ENCODE data around the gene NKTR. TPM values are rescaled to one million over a fixed set of nuclear protein-coding genes. Genes with fewer than 3 reads are reported as not detected.

The NKTR gene
- 227 and 242 TPM in 2 replicates for polyA plus RNA-seq
- 347 and 399 TPM in 2 replicates for polyA minus RNA-seq

DNA sequence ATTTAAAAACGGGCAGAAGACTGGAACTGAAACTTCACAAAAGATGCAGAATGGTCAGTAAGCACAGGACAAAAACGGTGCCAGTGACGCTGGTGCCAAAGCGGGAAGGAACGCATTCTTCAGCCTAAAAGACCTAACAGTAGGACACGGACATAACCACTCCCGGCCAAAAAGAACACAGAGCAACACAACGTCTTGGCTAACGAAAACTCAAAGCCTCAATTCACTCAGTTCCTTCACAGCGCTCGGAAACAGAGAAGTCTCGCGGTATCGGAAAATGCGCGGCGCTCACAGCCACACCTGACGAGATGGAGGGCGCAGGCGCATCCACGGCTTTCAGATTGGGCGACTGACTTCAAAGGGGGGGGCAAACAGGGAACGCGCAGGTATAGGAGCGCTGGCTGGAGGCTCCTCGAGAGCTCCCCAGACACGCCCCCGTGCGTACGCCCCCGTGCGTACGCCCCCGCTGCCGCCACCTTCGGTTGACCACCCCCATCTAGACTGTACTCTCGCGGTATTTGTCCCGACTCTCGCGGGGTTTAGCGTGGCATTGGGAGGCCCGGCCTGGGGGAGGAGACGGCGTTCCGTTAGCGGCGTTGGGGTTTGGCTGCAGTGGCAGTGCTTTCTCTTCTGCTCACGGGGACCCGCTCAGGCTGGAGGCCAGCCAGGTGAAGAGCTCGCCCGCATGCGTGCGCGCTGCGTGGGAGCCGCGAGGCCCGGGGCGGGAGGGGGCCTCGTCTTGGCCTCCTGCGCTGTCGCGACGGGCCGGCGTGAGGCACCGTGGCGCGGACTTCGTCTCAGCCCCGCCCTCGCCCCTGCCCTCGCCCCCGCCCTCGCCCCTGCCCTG, at the start of gene NKTR:
TSS of gene NKTR (plus strand) at position 576 of the 847 bp plus-strand sequence. CDS start 321 bp downstream, outside the sequence.
- H4K20me1 ChIP-seq (ENCODE audit: insufficient read depth), result no peaks in the 10 kb centered on the region
- no peaks in the 10 kb centered on the region for H3K27me3 ChIP-seq (ENCODE audit: insufficient read depth, low read depth, low read length)
- H3K9me3 ChIP-seq (ENCODE audit: low read length), result no peaks in the 10 kb centered on the region
- peak within 1 kb of the TSS; percentile 90 for H3K9ac ChIP-seq (ENCODE audit: low read length)
- peaks cover 44% of the 10 kb centered on the region for H3K79me2 ChIP-seq (replicated peaks; ENCODE audit: insufficient read depth, low read length)
- peak within 1 kb of the TSS; percentile 86 for H2AFZ ChIP-seq (ENCODE audit: low read depth, low read length)
- H3K4me3 ChIP-seq (ENCODE audit: low read length), result peak within 1 kb of the TSS; percentile 70
- peak within 1 kb of the TSS; percentile 86 for H3K27ac ChIP-seq (ENCODE audit: low read length)
- peak within 1 kb of the TSS; percentile 72 for H3K4me2 ChIP-seq (ENCODE audit: low read length)
- TF ChIP-seq SMC3 (conservative IDR thresholded peaks at IDR 0.05; ENCODE audit: poor library complexity), result no peak
- peak; percentile 95 for TF ChIP-seq POLR2AphosphoS5 (IDR thresholded peaks at IDR 0.05)
- TF ChIP-seq, protein P1, sequence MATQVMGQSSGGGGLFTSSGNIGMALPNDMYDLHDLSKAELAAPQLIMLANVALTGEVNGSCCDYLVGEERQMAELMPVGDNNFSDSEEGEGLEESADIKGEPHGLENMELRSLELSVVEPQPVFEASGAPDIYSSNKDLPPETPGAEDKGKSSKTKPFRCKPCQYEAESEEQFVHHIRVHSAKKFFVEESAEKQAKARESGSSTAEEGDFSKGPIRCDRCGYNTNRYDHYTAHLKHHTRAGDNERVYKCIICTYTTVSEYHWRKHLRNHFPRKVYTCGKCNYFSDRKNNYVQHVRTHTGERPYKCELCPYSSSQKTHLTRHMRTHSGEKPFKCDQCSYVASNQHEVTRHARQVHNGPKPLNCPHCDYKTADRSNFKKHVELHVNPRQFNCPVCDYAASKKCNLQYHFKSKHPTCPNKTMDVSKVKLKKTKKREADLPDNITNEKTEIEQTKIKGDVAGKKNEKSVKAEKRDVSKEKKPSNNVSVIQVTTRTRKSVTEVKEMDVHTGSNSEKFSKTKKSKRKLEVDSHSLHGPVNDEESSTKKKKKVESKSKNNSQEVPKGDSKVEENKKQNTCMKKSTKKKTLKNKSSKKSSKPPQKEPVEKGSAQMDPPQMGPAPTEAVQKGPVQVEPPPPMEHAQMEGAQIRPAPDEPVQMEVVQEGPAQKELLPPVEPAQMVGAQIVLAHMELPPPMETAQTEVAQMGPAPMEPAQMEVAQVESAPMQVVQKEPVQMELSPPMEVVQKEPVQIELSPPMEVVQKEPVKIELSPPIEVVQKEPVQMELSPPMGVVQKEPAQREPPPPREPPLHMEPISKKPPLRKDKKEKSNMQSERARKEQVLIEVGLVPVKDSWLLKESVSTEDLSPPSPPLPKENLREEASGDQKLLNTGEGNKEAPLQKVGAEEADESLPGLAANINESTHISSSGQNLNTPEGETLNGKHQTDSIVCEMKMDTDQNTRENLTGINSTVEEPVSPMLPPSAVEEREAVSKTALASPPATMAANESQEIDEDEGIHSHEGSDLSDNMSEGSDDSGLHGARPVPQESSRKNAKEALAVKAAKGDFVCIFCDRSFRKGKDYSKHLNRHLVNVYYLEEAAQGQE (IDR thresholded peaks at IDR 0.05; ENCODE audit: borderline replicate concordance), result no peak
- TF ChIP-seq EZH2 (IDR thresholded peaks at IDR 0.05; ENCODE audit: borderline replicate concordance, insufficient read depth, low read length, poor library complexity, severe bottlenecking), result no peak
- TF ChIP-seq MXI1 (conservative IDR thresholded peaks at IDR 0.05; ENCODE audit: poor library complexity, severe bottlenecking), result peak; percentile 75
- TF ChIP-seq TAF1 (IDR thresholded peaks at IDR 0.05; ENCODE audit: low read depth), result peak; percentile 76
- TF ChIP-seq, protein P2, sequence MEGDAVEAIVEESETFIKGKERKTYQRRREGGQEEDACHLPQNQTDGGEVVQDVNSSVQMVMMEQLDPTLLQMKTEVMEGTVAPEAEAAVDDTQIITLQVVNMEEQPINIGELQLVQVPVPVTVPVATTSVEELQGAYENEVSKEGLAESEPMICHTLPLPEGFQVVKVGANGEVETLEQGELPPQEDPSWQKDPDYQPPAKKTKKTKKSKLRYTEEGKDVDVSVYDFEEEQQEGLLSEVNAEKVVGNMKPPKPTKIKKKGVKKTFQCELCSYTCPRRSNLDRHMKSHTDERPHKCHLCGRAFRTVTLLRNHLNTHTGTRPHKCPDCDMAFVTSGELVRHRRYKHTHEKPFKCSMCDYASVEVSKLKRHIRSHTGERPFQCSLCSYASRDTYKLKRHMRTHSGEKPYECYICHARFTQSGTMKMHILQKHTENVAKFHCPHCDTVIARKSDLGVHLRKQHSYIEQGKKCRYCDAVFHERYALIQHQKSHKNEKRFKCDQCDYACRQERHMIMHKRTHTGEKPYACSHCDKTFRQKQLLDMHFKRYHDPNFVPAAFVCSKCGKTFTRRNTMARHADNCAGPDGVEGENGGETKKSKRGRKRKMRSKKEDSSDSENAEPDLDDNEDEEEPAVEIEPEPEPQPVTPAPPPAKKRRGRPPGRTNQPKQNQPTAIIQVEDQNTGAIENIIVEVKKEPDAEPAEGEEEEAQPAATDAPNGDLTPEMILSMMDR (IDR thresholded peaks at IDR 0.05; ENCODE audit: poor library complexity, severe bottlenecking), result peak; percentile 61
- TF ChIP-seq EP300 (conservative IDR thresholded peaks at IDR 0.05; ENCODE audit: poor library complexity, severe bottlenecking), result peak; percentile 66
- TF ChIP-seq RAD21 (conservative IDR thresholded peaks at IDR 0.05), result no peak
- no peaks in the 10 kb centered on the region for H3K36me3 ChIP-seq (ENCODE audit: insufficient read depth, low read length)
- peaks cover 3% of the 10 kb centered on the region for H3F3A ChIP-seq (ENCODE audit: insufficient read depth, low read length, poor library complexity, severe bottlenecking)
- no peaks in the 10 kb centered on the region for H3K9me2 ChIP-seq (ENCODE audit: insufficient read depth, low read length)

DNA sequence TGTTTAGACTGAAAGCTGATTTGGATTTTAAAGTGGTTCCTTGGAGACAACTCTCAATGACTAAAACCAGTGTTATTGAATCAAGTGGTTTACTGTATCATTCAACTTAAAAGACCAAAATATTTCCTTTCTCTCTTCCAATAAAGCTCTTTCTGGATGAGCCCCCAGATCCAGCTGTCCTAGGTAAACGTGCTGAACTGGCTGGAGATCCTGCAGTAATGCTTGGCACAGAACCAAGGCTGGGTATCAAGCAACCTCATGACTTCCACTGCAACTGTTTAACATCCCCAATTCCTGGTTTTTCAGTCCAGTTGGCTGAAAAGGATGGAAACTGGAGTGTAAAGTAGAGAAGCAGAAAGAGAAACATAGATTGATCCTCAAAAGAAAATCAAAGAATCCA, 47.7 kb upstream of the NKTR start:
- Histone ChIP-seq H3K79me2 (replicated peaks; ENCODE audit: insufficient read depth, low read length) (no peaks in the 10 kb centered on the region), H3K9me2 (ENCODE audit: insufficient read depth, low read length) (no peaks in the 10 kb centered on the region), H3K9me3 (ENCODE audit: low read length) (no peaks in the 10 kb centered on the region), H3K27me3 (ENCODE audit: insufficient read depth, low read depth, low read length) (no peaks in the 10 kb centered on the region), H3K27ac (ENCODE audit: low read length) (no peak overlapping the region), H3K36me3 (ENCODE audit: insufficient read depth, low read length) (peaks cover 7% of the 10 kb centered on the region), H3K9ac (ENCODE audit: low read length) (no peak overlapping the region), H4K20me1 (ENCODE audit: insufficient read depth) (no peaks in the 10 kb centered on the region), H2AFZ (ENCODE audit: low read depth, low read length) (no peak overlapping the region), H3K4me2 (ENCODE audit: low read length) (no peak overlapping the region), H3K4me3 (ENCODE audit: low read length) (no peak overlapping the region), H3F3A (ENCODE audit: insufficient read depth, low read length, poor library complexity, severe bottlenecking) (no peaks in the 10 kb centered on the region)
- TF ChIP-seq, protein P2 (IDR thresholded peaks at IDR 0.05; ENCODE audit: poor library complexity, severe bottlenecking), result no peak
- TF ChIP-seq EP300 (conservative IDR thresholded peaks at IDR 0.05; ENCODE audit: poor library complexity, severe bottlenecking) (no peak), RAD21 (conservative IDR thresholded peaks at IDR 0.05) (no peak), POLR2AphosphoS5 (IDR thresholded peaks at IDR 0.05) (no peak), MXI1 (conservative IDR thresholded peaks at IDR 0.05; ENCODE audit: poor library complexity, severe bottlenecking) (no peak), TAF1 (IDR thresholded peaks at IDR 0.05; ENCODE audit: low read depth) (no peak), SMC3 (conservative IDR thresholded peaks at IDR 0.05; ENCODE audit: poor library complexity) (no peak), EZH2 (IDR thresholded peaks at IDR 0.05; ENCODE audit: borderline replicate concordance, insufficient read depth, low read length, poor library complexity, severe bottlenecking) (no peak)
- TF ChIP-seq, protein P1 (IDR thresholded peaks at IDR 0.05; ENCODE audit: borderline replicate concordance), result no peak

Data from neural cell (in vitro differentiated cells).